ENCODE measurements around the gene MECP2. TPM values are rescaled to one million over a fixed set of nuclear protein-coding genes. Genes with fewer than 3 reads are reported as not detected.
"Not testable (repeated sequence)": the region's sequence is repeated elsewhere in the genome, so short reads cannot be mapped to it uniquely, and the experiment has no call there.

Gene MECP2
- 21.6 and 27.4 TPM in 2 replicates for total RNA-seq (ENCODE audit: low replicate concordance)

DNA sequence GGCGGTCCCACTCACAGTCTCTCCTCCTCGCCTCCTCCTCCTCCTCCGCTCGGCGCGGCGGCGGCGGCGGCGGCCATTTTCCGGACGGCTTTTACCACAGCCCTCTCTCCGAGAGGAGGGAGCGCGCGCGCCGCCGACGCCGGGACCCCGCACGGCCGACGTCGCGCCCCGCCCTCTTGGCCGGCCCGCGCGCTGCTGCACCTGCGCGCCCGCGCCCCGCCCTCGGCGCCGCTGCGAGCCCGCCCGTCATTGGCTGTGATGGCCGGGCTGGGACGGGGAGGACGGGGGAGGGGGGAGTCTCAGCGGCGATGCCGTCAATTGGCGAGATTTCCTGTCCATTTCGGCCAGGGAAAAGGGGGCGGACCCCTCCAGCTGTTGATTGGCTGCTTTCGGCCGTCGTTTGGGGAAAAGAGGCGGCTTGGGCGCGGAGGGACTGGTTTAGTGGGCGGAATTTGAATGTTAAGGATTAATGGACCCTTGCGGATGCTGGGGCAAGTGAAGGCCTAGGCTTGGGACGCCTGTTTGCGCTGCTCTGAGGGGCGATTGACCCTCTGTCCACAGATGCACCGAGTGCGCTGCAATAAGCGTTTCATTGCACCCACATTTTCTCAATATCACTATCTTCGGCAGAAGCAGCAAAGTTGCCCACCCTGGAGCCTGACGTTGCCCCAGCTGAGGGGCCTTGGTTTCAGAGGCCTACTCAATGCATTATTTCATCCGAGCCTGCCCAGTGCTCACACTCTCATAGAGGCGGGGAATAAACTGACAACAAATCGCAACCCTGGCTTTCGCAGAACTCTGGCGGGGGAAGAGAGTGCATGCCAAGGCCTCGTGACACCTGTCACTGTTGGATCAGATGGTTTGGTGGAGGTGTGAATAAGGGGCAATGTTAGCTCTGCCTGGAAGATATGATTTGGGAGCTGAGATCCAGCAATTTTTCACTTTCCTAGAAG, at the start of gene MECP2:
TSS of gene MECP2 (minus strand) at position 129 of the 953 bp plus-strand sequence.
- TF ChIP-seq, protein P1, sequence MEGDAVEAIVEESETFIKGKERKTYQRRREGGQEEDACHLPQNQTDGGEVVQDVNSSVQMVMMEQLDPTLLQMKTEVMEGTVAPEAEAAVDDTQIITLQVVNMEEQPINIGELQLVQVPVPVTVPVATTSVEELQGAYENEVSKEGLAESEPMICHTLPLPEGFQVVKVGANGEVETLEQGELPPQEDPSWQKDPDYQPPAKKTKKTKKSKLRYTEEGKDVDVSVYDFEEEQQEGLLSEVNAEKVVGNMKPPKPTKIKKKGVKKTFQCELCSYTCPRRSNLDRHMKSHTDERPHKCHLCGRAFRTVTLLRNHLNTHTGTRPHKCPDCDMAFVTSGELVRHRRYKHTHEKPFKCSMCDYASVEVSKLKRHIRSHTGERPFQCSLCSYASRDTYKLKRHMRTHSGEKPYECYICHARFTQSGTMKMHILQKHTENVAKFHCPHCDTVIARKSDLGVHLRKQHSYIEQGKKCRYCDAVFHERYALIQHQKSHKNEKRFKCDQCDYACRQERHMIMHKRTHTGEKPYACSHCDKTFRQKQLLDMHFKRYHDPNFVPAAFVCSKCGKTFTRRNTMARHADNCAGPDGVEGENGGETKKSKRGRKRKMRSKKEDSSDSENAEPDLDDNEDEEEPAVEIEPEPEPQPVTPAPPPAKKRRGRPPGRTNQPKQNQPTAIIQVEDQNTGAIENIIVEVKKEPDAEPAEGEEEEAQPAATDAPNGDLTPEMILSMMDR (IDR thresholded peaks at IDR 0.05; ENCODE audit: insufficient read depth, low read length): no peak
- DNase-seq (ENCODE audit: low read depth): peak; percentile 91
- peak within 1 kb of the TSS; percentile 72 for H3K4me3 ChIP-seq (ENCODE audit: low read depth, low read length)

DNA sequence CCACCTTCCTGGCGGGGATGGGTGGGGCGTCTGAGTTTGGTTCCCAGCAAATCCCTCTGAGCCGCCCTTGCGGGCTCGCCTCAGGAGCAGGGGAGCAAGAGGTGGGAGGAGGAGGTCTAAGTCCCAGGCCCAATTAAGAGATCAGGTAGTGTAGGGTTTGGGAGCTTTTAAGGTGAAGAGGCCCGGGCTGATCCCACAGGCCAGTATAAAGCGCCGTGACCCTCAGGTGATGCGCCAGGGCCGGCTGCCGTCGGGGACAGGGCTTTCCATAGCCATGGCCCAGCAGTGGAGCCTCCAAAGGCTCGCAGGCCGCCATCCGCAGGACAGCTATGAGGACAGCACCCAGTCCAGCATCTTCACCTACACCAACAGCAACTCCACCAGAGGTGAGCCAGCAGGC, 46.5 kb upstream of the MECP2 start, which contains the start of gene OPN1LW:
TSS of gene OPN1LW (plus strand) at position 234 of the 400 bp plus-strand sequence. CDS start at position 275, 41 bp downstream.
- not testable (repeated sequence) for DNase-seq (ENCODE audit: low read depth); H3K4me3 ChIP-seq (ENCODE audit: low read depth, low read length)

DNA sequence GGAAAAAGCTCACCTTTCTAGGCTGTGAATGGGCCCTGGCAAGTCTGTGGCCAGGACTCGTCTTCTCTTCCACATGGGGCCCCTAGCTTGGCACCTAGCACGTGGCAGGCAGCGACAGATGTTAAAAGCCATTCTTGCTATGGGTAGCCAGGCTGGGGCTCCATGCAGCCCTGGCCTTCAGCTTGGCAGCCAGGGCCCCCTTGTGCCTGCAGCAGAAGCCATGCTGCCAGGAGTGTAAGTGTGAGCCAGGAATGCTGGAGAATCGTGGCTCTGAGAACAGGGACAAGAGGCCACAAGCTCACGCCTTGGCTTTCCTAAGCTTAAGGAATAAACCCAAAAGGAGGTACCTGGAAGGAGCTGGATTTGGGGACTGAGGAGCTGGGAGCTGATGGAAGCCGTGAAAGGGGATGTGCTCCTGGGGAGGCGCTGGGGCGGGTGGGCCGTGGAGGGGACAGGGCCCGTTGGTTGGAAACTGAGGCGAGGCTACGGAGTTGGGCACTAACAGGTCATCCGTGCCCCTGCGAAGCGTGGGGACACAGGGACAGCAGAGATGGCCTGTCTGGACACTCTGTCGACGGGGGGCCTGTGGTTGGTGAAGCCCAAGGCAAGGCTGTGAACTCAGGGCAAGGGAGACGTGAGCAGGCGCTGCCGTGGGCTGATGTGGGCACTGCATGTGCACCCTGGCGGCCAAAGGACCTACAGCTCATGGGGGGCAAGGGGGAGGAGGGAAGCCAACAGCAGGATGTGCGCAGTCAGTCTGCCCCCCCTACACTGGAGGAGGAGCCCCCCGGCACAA, 45.6 kb upstream of the MECP2 start:
- H3K4me3 ChIP-seq (ENCODE audit: low read depth, low read length): no peak overlapping the region

DNA sequence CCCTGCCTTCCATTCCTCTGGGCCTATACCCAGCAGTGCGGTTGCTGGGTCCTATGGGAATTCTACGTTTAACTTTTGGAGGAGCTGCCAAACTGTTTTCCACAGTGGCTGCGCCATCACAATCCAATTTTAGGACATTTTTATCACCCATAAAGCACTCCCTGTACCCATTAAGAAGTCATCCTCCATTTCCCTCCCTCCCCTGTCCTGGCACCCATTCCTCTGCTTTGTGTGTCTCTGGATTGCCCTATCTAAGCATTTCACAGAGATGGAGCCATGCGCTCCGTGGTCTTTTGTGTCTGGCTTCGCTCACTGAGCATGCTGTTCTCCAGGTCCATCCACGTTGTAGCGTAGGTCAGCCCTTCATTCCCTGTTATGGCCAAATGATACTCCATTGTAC, 44.9 kb upstream of the MECP2 start:
- DNase-seq (ENCODE audit: low read depth): no peak
- TF ChIP-seq, protein P1 (IDR thresholded peaks at IDR 0.05; ENCODE audit: insufficient read depth, low read length): no peak
- H3K4me3 ChIP-seq (ENCODE audit: low read depth, low read length): no peak overlapping the region

More for the DNA sequence above, 45.6 kb upstream of the MECP2 start:
- TF ChIP-seq, protein P1 (IDR thresholded peaks at IDR 0.05; ENCODE audit: insufficient read depth, low read length): no peak
- no peak for DNase-seq (ENCODE audit: low read depth)

DNA sequence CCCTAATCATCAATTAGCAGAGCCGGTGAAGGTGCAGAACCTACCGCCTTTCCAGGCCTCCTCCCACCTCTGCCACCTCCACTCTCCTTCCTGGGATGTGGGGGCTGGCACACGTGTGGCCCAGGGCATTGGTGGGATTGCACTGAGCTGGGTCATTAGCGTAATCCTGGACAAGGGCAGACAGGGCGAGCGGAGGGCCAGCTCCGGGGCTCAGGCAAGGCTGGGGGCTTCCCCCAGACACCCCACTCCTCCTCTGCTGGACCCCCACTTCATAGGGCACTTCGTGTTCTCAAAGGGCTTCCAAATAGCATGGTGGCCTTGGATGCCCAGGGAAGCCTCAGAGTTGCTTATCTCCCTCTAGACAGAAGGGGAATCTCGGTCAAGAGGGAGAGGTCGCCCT, 43.2 kb upstream of the MECP2 start:
- H3K4me3 ChIP-seq (ENCODE audit: low read depth, low read length): no peak overlapping the region
- TF ChIP-seq, protein P1 (IDR thresholded peaks at IDR 0.05; ENCODE audit: insufficient read depth, low read length): no peak
- no peak for DNase-seq (ENCODE audit: low read depth)

DNA sequence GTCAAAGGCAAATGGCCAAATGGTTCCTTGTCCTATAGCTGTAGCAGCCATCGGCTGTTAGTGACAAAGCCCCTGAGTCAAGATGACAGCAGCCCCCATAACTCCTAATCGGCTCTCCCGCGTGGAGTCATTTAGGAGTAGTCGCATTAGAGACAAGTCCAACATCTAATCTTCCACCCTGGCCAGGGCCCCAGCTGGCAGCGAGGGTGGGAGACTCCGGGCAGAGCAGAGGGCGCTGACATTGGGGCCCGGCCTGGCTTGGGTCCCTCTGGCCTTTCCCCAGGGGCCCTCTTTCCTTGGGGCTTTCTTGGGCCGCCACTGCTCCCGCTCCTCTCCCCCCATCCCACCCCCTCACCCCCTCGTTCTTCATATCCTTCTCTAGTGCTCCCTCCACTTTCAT, 42.7 kb upstream of the MECP2 start:
- TF ChIP-seq, protein P1 (IDR thresholded peaks at IDR 0.05; ENCODE audit: insufficient read depth, low read length): no peak
- DNase-seq (ENCODE audit: low read depth): no peak
- H3K4me3 ChIP-seq (ENCODE audit: low read depth, low read length): no peak overlapping the region

DNA sequence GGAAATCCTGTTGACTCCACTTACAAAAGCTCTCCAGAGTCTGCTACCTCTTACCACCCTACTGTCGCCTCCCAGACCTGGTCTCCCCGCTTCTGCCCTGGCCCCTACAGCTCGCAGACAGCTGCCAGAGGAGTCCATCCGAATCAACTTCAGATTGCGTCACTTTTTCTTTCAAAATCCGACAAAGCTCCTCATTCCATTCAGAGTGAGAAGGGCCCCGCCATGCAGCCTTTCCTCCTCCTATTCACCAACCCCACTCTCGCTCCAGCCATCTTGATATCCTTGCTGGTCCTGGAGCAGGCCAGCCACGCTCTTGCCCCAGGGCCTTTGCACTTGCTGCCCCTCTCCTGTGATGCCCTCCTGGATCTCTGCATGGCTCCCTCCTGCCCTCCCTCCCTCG, 41.3 kb upstream of the MECP2 start:
- TF ChIP-seq, protein P1 (IDR thresholded peaks at IDR 0.05; ENCODE audit: insufficient read depth, low read length): no peak
- H3K4me3 ChIP-seq (ENCODE audit: low read depth, low read length): no peak overlapping the region
- no peak for DNase-seq (ENCODE audit: low read depth)

Data from fibroblast of the aortic adventitia (primary cell).